CD8-positive, alpha-beta memory T cell (primary cell): ENCODE measurements around the gene TCAP. TPM values are rescaled to one million over a fixed set of nuclear protein-coding genes. Genes with fewer than 3 reads are reported as not detected.
A peak's percentile ranks its signal among the peaks of the same experiment; 100 is the strongest.

Source experiments
- CTCF ChIA-PET: fragments of 350-600 bp; sonication (Branson Sonifier 250); formaldehyde crosslinking; loops from one replicate; lab custom pipeline; 2021; ENCODE audit warnings: antibody characterized with exemption; lab: Charles Lee
- POLR2A ChIA-PET: fragments of 350-600 bp; sonication (Branson Sonifier 250); formaldehyde crosslinking; loops from one replicate; lab custom pipeline; 2021; ENCODE audit warnings: antibody characterized with exemption; lab: Charles Lee
- DNase-seq, 5 donors: peaks; one replicate each; pipeline versions ENCODE4 v3.0.0 to v3.0.0-alpha.2; 2020 to 2022; ENCODE audit warnings: mixed read lengths in 1 of 5
- H3K27ac ChIP-seq: one replicate; pipeline ENCODE4 v1.7.0; 2013; ENCODE audit warnings: low read depth, mild to moderate bottlenecking, low read length, moderate library complexity
- H3K27me3 ChIP-seq: 2 replicates; pipeline ENCODE4 v1.7.0; 2013; ENCODE audit warnings: low read length, mild to moderate bottlenecking; ENCODE audit not compliant: insufficient read depth, poor library complexity, severe bottlenecking
- H3K36me3 ChIP-seq: 2 replicates; pipeline ENCODE4 v1.7.0; 2013; ENCODE audit warnings: mild to moderate bottlenecking, low read length, moderate library complexity; ENCODE audit not compliant: insufficient read depth
- H3K4me1 ChIP-seq: 2 replicates; pipeline ENCODE4 v1.7.0; 2013; ENCODE audit warnings: mild to moderate bottlenecking, low read length, moderate library complexity; ENCODE audit not compliant: insufficient read depth
- H3K4me3 ChIP-seq: 2 replicates; pipeline ENCODE4 v1.7.0; 2013; ENCODE audit warnings: mild to moderate bottlenecking, low read length
- H3K9me3 ChIP-seq: 2 replicates; pipeline ENCODE4 v1.7.0; 2013; ENCODE audit warnings: mild to moderate bottlenecking, low read length
- H3K27ac Mint-ChIP-seq, 8 donors: one replicate each; pipeline ENCODE4 v1.8.0; 2020 to 2021; ENCODE audit warnings: mixed read lengths in 8 of 8, mild to moderate bottlenecking in 6 of 8, inconsistent platforms in 3 of 8, moderate library complexity in 3 of 8
- H3K27me3 Mint-ChIP-seq, 2 donors: one replicate each; pipeline ENCODE4 v1.8.0; 2020 to 2021; ENCODE audit warnings: mixed read lengths in 2 of 2, mild to moderate bottlenecking in 1 of 2, moderate library complexity in 1 of 2
- H3K36me3 Mint-ChIP-seq, 3 donors: one replicate each; pipeline ENCODE4 v1.8.0; 2020 to 2021; ENCODE audit warnings: mixed read lengths in 3 of 3, inconsistent platforms in 1 of 3, mild to moderate bottlenecking in 1 of 3
- H3K4me1 Mint-ChIP-seq, 3 donors: one replicate each; pipeline ENCODE4 v1.8.0; 2020 to 2021; ENCODE audit warnings: mixed read lengths in 3 of 3, inconsistent platforms in 1 of 3, mild to moderate bottlenecking in 1 of 3
- H3K4me3 Mint-ChIP-seq, 7 donors: one replicate each; pipeline ENCODE4 v1.8.0; 2020 to 2021; ENCODE audit warnings: mixed read lengths in 7 of 7, mild to moderate bottlenecking in 6 of 7, moderate library complexity in 4 of 7, inconsistent platforms in 2 of 7
- H3K9me3 Mint-ChIP-seq, 5 donors: one replicate each; pipeline ENCODE4 v1.8.0; 2020 to 2022; ENCODE audit warnings: mixed read lengths in 5 of 5, mild to moderate bottlenecking in 3 of 5, moderate library complexity in 2 of 5, inconsistent platforms in 1 of 5
- polyA plus RNA-seq: library from polyadenylated mRNA; unstranded; fragments of 300-500 nt; fragmentation: Illumina TruSeq; gene quantifications from one replicate; pipeline ENCODE4 v1.2.3, GENCODE V29; 2021
- total RNA-seq, 2 experiments: library from RNA; stranded (reverse); gene quantifications; one replicate each; pipeline ENCODE4 v1.2.3, GENCODE V29; 2021

TCAP gene
- total and polyA plus RNA-seq, 3 experiments from 2014 or later = 0.97 to 1.6 TPM; not detected in 1

DNA sequence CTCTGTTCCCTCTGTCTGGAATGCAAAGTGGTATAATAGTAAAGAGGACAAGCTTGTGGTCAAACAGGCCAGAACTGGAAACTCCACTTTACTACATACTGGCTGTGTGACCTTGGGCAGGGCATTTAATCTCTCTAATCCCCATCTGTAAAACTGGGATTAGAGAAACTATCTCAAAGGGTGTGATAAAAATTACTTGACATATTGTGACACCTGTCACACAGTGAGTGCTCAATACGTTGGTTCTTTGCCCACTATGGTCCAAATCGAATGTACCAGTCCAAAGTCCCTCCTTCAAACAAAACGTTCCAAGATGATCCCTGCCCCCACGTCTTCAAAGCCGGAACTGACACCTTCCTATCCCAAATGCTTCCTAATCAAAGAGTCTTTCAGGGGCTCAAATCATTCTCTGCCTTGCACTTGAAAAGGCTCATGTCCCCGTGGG, 22.0 kb downstream of the TCAP start:
- Histone ChIP-seq H3K4me1 (peaks cover 16% of the 10 kb centered on the region), H3K36me3 (peaks cover 4% of the 10 kb centered on the region), H3K9me3 (no peaks in the 10 kb centered on the region), H3K27ac (peak overlapping the region; percentile 78), H3K4me3 (peak overlapping the region; percentile 88), H3K27me3 (no peaks in the 10 kb centered on the region)
- peaks cover 30 to 41% (median 35%) of the 10 kb centered on the region in 3 donors for H3K4me1 Mint-ChIP-seq
- H3K27ac Mint-ChIP-seq = peak overlapping the region; percentile 66 to 98 (median 97)
- DNase-seq = no peak
- ChIA-PET POLR2A (interaction anchor here (1.2 to 1.9 kb wide), 2 partner anchors 11 to 19 kb away, joined by 5 to 6 read pairs; partner anchors contain the start of gene PNMT), CTCF (interaction anchor here (1.1 to 2.3 kb wide), 6 partner anchors 10 to 66 kb away, joined by 3 to 11 read pairs (median 7); partner anchors contain the start of gene PNMT)
- H3K4me3 Mint-ChIP-seq = peak overlapping the region; percentile 96 to 99 (median 97)
- H3K9me3 Mint-ChIP-seq = no peaks in the 10 kb centered on the region
- H3K36me3 Mint-ChIP-seq = peaks cover 10 to 37% (median 15%) of the 10 kb centered on the region in 3 donors
- H3K27me3 Mint-ChIP-seq = no peaks in the 10 kb centered on the region

DNA sequence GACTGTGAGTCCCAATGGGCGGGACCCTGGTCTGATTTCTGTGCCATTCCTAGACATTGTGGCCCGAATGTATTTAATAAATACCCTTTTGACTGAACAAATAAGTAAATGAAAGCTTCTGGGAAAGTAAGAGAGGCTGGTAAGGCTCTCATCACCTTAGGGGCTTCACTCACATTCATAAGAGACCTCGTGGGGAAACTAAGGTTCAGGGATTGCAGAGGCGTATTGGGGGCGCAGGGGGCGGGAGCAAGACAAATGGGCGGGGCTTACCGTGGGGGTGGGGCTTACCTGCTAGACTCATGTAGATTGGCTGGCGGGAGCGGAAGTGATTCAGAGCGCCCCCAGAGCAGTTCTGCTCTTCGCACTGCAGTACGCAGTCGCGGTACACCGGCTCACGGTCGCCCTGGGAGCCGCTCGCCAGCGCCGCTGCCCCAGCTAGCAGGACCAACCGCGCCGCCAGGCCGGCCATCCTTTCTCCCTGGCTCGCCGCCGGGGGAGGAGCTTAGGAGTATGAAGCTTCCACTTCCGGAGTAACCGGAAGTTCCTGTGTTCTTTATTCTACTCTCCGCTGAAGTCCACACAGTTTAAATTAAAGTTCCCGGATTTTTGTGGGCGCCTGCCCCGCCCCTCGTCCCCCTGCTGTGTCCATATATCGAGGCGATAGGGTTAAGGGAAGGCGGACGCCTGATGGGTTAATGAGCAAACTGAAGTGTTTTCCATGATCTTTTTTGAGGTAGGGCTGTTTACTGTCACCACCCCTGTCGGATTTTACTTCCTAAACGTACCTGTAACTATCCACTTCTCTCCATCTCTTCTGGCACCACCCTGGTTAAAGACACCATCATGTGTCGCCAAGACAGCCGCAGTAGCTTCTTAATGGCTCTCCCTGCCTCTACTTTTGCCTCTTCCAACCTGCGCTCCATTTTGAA, 22.7 kb downstream of the TCAP start, which contains the start of gene PGAP3:
TSS of gene PGAP3 (minus strand) at position 512 of the 929 bp plus-strand sequence. CDS start at position 469, 43 bp downstream.
- Histone ChIP-seq H3K9me3 (no peaks in the 10 kb centered on the region), H3K36me3 (peaks cover 4% of the 10 kb centered on the region), H3K4me1 (peaks cover 16% of the 10 kb centered on the region), H3K27me3 (no peaks in the 10 kb centered on the region), H3K4me3 (peak within 1 kb of the TSS; percentile 88), H3K27ac (peak within 1 kb of the TSS; percentile 78)
- POLR2A ChIA-PET = interaction anchor here (0.6 to 1.9 kb wide), 5 partner anchors 12 to 238 kb away, joined by 3 to 6 read pairs (median 4); partner anchors contain the start of genes ERBB2 and PNMT
- peaks cover 10 to 32% (median 10%) of the 10 kb centered on the region in 3 donors for H3K36me3 Mint-ChIP-seq
- H3K27me3 Mint-ChIP-seq = no peaks in the 10 kb centered on the region
- peak within 1 kb of the TSS; percentile 95 to 99 (median 97) for H3K27ac Mint-ChIP-seq
- peak within 1 kb of the TSS; percentile 96 to 99 (median 97) for H3K4me3 Mint-ChIP-seq
- CTCF ChIA-PET = interaction anchor here (1.0 to 2.3 kb wide), 10 partner anchors 8 to 99 kb away, joined by 3 to 11 read pairs (median 6); partner anchors contain the start of gene PNMT
- H3K9me3 Mint-ChIP-seq = no peaks in the 10 kb centered on the region
- H3K4me1 Mint-ChIP-seq = peaks cover 30 to 36% (median 31%) of the 10 kb centered on the region in 3 donors
- DNase-seq = peak; percentile 74 to 89 (median 82)

DNA sequence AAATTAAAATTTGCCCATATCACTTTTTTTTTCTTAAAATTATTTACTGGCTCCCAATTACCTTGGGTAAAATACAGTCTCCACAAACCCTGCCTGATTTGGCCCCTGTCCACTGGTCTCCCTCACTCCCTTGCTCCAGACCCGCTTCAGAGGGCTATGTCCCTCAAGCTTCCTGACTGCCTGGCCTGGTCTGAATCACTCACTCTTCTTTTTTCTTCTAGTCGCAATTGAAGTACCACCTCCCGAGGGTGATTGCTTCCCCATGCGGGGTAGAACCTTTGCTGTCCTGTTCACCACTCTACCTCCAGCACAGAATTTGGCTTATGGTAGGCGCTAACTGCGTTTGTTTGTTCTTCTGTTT, 23.3 kb downstream of the TCAP start:
- H3K27me3 ChIP-seq = no peaks in the 10 kb centered on the region
- Mint-ChIP-seq H3K27ac (peak overlapping the region; percentile 95 to 99 (median 97)), H3K36me3 (peaks cover 5 to 27% (median 7%) of the 10 kb centered on the region in 3 donors), H3K4me1 (peaks cover 25 to 31% (median 31%) of the 10 kb centered on the region in 3 donors), H3K9me3 (no peaks in the 10 kb centered on the region), H3K4me3 (peak overlapping the region; percentile 96 to 99 (median 97)), H3K27me3 (no peaks in the 10 kb centered on the region)
- peak overlapping the region; percentile 78 for H3K27ac ChIP-seq
- ChIA-PET POLR2A (interaction anchor here (0.6 to 1.9 kb wide), 5 partner anchors 11 to 238 kb away, joined by 3 to 6 read pairs (median 4); partner anchors contain the start of genes ERBB2 and PNMT), CTCF (interaction anchor here (1.0 to 2.3 kb wide), 10 partner anchors 9 to 98 kb away, joined by 3 to 11 read pairs (median 6); partner anchors contain the start of gene PNMT)
- peaks cover 3% of the 10 kb centered on the region for H3K36me3 ChIP-seq
- no peaks in the 10 kb centered on the region for H3K9me3 ChIP-seq
- DNase-seq = no peak
- H3K4me3 ChIP-seq = peak overlapping the region; percentile 88
- H3K4me1 ChIP-seq = peaks cover 16% of the 10 kb centered on the region

DNA sequence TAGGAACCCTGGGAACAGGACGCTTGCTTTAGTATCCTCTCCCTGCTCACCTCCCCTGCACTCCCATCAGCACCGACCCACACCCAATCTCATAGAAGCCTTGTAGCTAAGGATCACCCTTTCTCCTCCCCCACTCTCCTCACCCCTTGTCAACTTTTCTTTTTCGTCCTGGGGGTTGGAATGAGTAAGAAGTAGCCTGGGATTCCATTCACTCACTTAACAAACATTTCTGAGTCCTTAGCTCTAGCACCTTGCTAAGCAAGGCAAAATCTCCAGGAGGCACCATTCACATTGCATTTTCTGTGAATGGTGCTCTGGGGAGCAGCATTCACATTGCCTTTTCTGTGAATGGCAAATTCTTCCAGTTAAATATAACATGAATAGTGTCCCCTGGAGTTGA, 23.8 kb downstream of the TCAP start:
- POLR2A ChIA-PET = no interaction called here

DNA sequence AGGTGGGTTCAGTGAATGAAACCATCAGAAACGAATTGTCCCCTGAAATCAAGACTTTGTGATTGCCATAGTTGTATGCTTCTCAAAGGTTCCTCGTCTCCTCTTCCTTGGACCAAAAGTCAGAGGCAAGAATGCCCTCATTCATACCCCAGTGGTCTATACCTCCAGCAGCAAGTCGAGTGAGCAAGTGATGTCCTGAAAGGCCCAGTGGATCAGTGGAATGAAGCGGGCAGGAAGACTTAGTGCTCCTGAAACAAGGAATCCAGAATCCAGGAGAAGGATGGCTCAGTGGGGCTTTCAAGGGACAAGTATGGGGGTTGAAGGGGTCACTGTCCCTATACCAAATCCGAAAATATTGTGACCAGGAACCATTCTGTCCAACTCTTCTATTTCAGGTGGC, 29.4 kb downstream of the TCAP start:
- ChIA-PET CTCF (no interaction called here), POLR2A (no interaction called here)
- H3K27me3 ChIP-seq = no peaks in the 10 kb centered on the region
- no peaks in the 10 kb centered on the region for H3K4me1 ChIP-seq
- peaks cover 2 to 8% (median 3%) of the 10 kb centered on the region in 3 donors for H3K4me1 Mint-ChIP-seq
- no peaks in the 10 kb centered on the region for H3K9me3 ChIP-seq
- H3K27ac ChIP-seq = no peak overlapping the region
- H3K9me3 Mint-ChIP-seq = no peaks in the 10 kb centered on the region
- H3K27me3 Mint-ChIP-seq = peaks cover 6 to 20% of the 10 kb centered on the region in 2 donors
- no peaks in the 10 kb centered on the region for H3K36me3 ChIP-seq
- H3K27ac Mint-ChIP-seq = no peak overlapping the region
- no peak for DNase-seq
- H3K36me3 Mint-ChIP-seq = peaks cover 0 to 6% (median 3%) of the 10 kb centered on the region in 3 donors
- H3K4me3 ChIP-seq = no peak overlapping the region
- no peak overlapping the region for H3K4me3 Mint-ChIP-seq

More for the DNA sequence above, 23.8 kb downstream of the TCAP start:
- Histone ChIP-seq H3K4me1 (peaks cover 16% of the 10 kb centered on the region), H3K36me3 (no peaks in the 10 kb centered on the region), H3K27ac (no peak overlapping the region), H3K9me3 (no peaks in the 10 kb centered on the region), H3K27me3 (no peaks in the 10 kb centered on the region), H3K4me3 (peak overlapping the region; percentile 88)
- no peaks in the 10 kb centered on the region for H3K27me3 Mint-ChIP-seq
- CTCF ChIA-PET = interaction anchor here (0.9 to 2.3 kb wide), 4 partner anchors 18 to 65 kb away, joined by 3 to 11 read pairs (median 6); partner anchors contain the start of gene PNMT
- no peak for DNase-seq
- no peaks in the 10 kb centered on the region for H3K9me3 Mint-ChIP-seq
- peak overlapping the region; percentile 96 to 99 (median 97) for H3K4me3 Mint-ChIP-seq
- H3K4me1 Mint-ChIP-seq = peaks cover 25 to 31% (median 31%) of the 10 kb centered on the region in 3 donors
- peaks cover 4 to 24% (median 7%) of the 10 kb centered on the region in 3 donors for H3K36me3 Mint-ChIP-seq
- peak overlapping the region in 7 of 8 donors; percentile 11 to 98 (median 97) for H3K27ac Mint-ChIP-seq

DNA sequence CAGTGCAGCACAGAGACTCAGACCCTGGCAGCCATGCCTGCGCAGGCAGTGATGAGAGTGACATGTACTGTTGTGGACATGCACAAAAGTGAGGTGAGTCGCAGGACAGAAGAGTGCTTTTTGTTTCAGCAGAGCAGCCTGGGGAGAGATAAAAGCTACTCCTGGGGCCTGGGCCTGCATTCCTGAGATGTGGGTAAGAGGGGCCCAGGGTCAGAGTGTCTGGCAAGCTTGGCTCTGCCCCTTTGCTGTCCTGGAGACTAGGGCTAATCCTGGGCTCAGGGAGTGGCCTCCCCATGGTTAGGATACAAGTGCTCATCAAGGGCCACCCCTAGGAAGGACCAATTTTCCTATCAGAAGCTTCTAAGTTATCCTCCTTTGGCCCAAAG, 29.9 kb downstream of the TCAP start:
- H3K4me3 Mint-ChIP-seq = no peak overlapping the region
- no peaks in the 10 kb centered on the region for H3K4me1 ChIP-seq
- H3K4me1 Mint-ChIP-seq = peaks cover 4 to 10% (median 6%) of the 10 kb centered on the region in 3 donors
- no peak overlapping the region for H3K27ac ChIP-seq
- CTCF ChIA-PET = no interaction called here
- no peaks in the 10 kb centered on the region for H3K9me3 ChIP-seq
- H3K36me3 ChIP-seq = no peaks in the 10 kb centered on the region
- no peak overlapping the region for H3K27ac Mint-ChIP-seq
- no peak overlapping the region for H3K4me3 ChIP-seq
- no peaks in the 10 kb centered on the region for H3K9me3 Mint-ChIP-seq
- no peak for DNase-seq
- H3K27me3 ChIP-seq = no peaks in the 10 kb centered on the region
- POLR2A ChIA-PET = no interaction called here
- H3K36me3 Mint-ChIP-seq = peaks cover 0 to 7% (median 3%) of the 10 kb centered on the region in 3 donors
- peaks cover 9 to 23% of the 10 kb centered on the region in 2 donors for H3K27me3 Mint-ChIP-seq

DNA sequence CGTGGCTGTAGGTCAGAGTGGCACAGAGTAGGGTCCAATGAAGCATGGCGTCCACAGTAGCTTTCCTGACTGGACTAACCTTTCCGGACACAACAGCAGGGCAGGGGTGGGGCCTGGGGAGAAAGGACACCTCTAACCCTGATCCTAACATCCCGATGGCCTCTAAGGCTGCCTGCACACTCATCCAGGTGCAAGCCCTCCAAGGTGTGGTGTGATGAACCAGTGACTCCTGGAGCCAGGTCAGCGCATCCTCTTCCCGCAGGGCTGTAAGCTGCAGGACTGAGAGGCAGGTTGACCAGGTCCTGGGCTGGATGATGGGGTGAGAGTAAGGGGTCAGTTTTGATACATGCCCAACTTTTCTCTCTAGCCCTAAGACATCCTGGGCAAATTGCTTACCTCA, 31.6 kb downstream of the TCAP start:
- CTCF ChIA-PET = interaction anchor here (1.0 to 1.5 kb wide), 2 partner anchors 9 to 75 kb away, joined by 3 to 4 read pairs; partner anchors contain the start of gene PGAP3
- H3K27ac ChIP-seq = no peak overlapping the region
- H3K9me3 ChIP-seq = no peaks in the 10 kb centered on the region
- H3K27me3 ChIP-seq = peaks cover 5% of the 10 kb centered on the region
- H3K36me3 ChIP-seq = no peaks in the 10 kb centered on the region
- Mint-ChIP-seq H3K4me3 (no peak overlapping the region), H3K27me3 (peaks cover 21 to 36% of the 10 kb centered on the region in 2 donors), H3K27ac (no peak overlapping the region), H3K4me1 (peaks cover 6 to 14% (median 12%) of the 10 kb centered on the region in 3 donors), H3K9me3 (no peaks in the 10 kb centered on the region), H3K36me3 (peaks cover 0 to 7% (median 3%) of the 10 kb centered on the region in 3 donors)
- no peak for DNase-seq
- POLR2A ChIA-PET = no interaction called here
- no peaks in the 10 kb centered on the region for H3K4me1 ChIP-seq
- no peak overlapping the region for H3K4me3 ChIP-seq
